Sigmoid colon (tissue), 7 donors: ENCODE measurements around the gene CDC6. TPM values are rescaled to one million over a fixed set of nuclear protein-coding genes. Genes with fewer than 3 reads are reported as not detected.

Experiments
- DNase-seq: peaks from one replicate; pipeline ENCODE4 v3.0.0-alpha.2; 2019
- H3K27ac ChIP-seq, 4 donors: fragments of 200-600 bp; sonication (generic); one replicate each; pipeline ENCODE4 v1.5.1; 2016 to 2019; ENCODE audit warnings: mild to moderate bottlenecking in 1 of 4
- H3K27me3 ChIP-seq, 3 donors: fragments of 200-600 bp; sonication (generic); one replicate each; pipeline ENCODE4 v1.5.1; 2019; ENCODE audit warnings: mild to moderate bottlenecking in 1 of 3
- H3K36me3 ChIP-seq, 4 donors: fragments of 200-600 bp; sonication (generic); one replicate each; pipeline ENCODE4 v1.5.1; 2016 to 2019
- H3K4me1 ChIP-seq, 4 donors: fragments of 200-600 bp; sonication (generic); one replicate each; pipeline ENCODE4 v1.5.1; 2017 to 2019
- H3K4me3 ChIP-seq, 4 donors: fragments of 200-600 bp; sonication (generic); one replicate each; pipeline ENCODE4 v1.5.1; 2017 to 2019; ENCODE audit warnings: mild to moderate bottlenecking in 2 of 4, moderate library complexity in 1 of 4
- H3K9me3 ChIP-seq, 4 donors: fragments of 200-600 bp in 3 of 4; sonication (generic) in 3 of 4; one replicate each; pipeline versions ENCODE4 v1.5.1 to v1.6.1; 2013 to 2019
- EP300 ChIP-seq, 4 donors: sonication (generic); formaldehyde crosslinking; IDR thresholded peaks; one replicate each; pipeline ENCODE4 v1.6.1; 2017; ENCODE audit warnings: antibody characterized with exemption in 4 of 4
- POLR2A ChIP-seq, 2 donors: fragments of 450-650 bp; IDR thresholded peaks; one replicate each; pipeline ENCODE4 v1.6.1; 2016; ENCODE audit warnings: antibody characterized with exemption in 2 of 2, mild to moderate bottlenecking in 2 of 2, moderate library complexity in 2 of 2
- POLR2AphosphoS5 ChIP-seq, 4 donors: sonication (generic); formaldehyde crosslinking; IDR thresholded peaks; one replicate each; pipeline ENCODE4 v1.6.1; 2017; ENCODE audit warnings: antibody characterized with exemption in 4 of 4
- WGBS, 2 donors: extraction: QIAGEN DNeasy Blood & Tissue Kit; methylation state at CpG; one replicate each; pipeline ENCODE4 v1.1.7; 2013; 5-methylcytosine and 5-hydroxymethylcytosine counted together
- intact Hi-C: fragments of 100-400 bp; cut with DNase I; formaldehyde crosslinking; loops from one replicate; pipeline ENCODE4 v1.15.1; 2023
- polyA plus RNA-seq, 3 donors: library from polyadenylated mRNA; stranded (reverse); fragments of 200-250 nt; gene quantifications; one replicate each; pipeline ENCODE4 v1.2.3, GENCODE V29; 2013
- total RNA-seq, 4 donors: library from RNA; depleted of rRNA; stranded (reverse); fragments of >200 nt; gene quantifications; one replicate each; pipeline ENCODE4 v1.1.0, GENCODE V29; 2016
- TF ChIP-seq, protein P1 (sequence below), 4 experiments: fragments of 450-650 bp in 3 of 4; fragments of 200-600 bp in 1 of 4; IDR thresholded peaks; one replicate each; pipeline ENCODE4 v1.5.1; 2016 to 2019; ENCODE audit warnings: antibody characterized with exemption in 4 of 4, mild to moderate bottlenecking in 3 of 4, moderate library complexity in 2 of 4
- donor health status: healthy with polysubstance abuse.
- donor health status: Bipolar disorder and iron deficiency.
- donor health status: healthy.

Gene CDC6
- total and polyA plus RNA-seq, 7 donors: 0.33 to 10.9 (median 1.9) TPM; not detected in 1

- Histone ChIP-seq H3K4me1 (peaks cover 0 to 98% (median 96%) of the 10 kb centered on the region in 4 donors), H3K27ac (peak overlapping the region; percentile 76 to 96 (median 84)), H3K36me3 (no peaks in the 10 kb centered on the region), H3K4me3 (no peak overlapping the region), H3K9me3 (no peaks in the 10 kb centered on the region), H3K27me3 (no peaks in the 10 kb centered on the region)
- 73 to 79% methylated on average over 7 of the region's 7 CpGs for WGBS, 2 donors
- peak; percentile 56 for DNase-seq
- intact Hi-C loops: no loop called here
- TF ChIP-seq POLR2AphosphoS5 (IDR thresholded peaks at IDR 0.05): no peak
- TF ChIP-seq POLR2A (IDR thresholded peaks at IDR 0.05): no peak
- TF ChIP-seq, protein P1, sequence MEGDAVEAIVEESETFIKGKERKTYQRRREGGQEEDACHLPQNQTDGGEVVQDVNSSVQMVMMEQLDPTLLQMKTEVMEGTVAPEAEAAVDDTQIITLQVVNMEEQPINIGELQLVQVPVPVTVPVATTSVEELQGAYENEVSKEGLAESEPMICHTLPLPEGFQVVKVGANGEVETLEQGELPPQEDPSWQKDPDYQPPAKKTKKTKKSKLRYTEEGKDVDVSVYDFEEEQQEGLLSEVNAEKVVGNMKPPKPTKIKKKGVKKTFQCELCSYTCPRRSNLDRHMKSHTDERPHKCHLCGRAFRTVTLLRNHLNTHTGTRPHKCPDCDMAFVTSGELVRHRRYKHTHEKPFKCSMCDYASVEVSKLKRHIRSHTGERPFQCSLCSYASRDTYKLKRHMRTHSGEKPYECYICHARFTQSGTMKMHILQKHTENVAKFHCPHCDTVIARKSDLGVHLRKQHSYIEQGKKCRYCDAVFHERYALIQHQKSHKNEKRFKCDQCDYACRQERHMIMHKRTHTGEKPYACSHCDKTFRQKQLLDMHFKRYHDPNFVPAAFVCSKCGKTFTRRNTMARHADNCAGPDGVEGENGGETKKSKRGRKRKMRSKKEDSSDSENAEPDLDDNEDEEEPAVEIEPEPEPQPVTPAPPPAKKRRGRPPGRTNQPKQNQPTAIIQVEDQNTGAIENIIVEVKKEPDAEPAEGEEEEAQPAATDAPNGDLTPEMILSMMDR (IDR thresholded peaks at IDR 0.05): no peak
- TF ChIP-seq EP300 (IDR thresholded peaks at IDR 0.05): no peak
Observed at GRCh38 chr17:40310882-40311391, 23.3 kb downstream of the CDC6 start.

DNA sequence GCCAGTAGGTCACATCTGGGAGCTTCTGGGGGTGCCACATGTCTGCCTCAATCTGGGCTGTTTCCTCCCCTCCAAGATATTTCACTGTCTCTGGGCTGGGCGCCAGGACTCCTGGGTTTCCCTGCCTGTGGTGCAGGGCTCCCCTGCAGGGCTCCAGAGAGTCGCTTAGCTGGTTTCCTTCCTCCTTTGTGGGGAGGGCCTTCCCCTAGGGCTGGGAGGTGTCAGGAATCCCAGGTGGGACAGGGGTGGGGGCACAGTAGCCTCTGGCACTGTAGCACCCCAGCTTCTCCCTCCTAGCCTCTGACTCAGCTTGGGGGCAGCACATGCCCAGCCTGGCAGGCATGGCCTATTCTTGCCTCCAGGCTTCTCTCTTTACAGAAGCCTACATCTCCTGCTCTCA is 23.9 kb downstream of the CDC6 start:
- peak; percentile 87 for DNase-seq
- no peaks in the 10 kb centered on the region for H3K27me3 ChIP-seq
- H3K4me1 ChIP-seq: peaks cover 0 to 100% (median 97%) of the 10 kb centered on the region in 4 donors
- H3K36me3 ChIP-seq: no peaks in the 10 kb centered on the region
- 26 to 31% methylated on average over 2 of the region's 2 CpGs for WGBS, 2 donors
- intact Hi-C loops: no loop called here
- TF ChIP-seq, protein P1 (IDR thresholded peaks at IDR 0.05): no peak
- TF ChIP-seq POLR2AphosphoS5 (IDR thresholded peaks at IDR 0.05): peak in 1 of 4 donors; percentile 7
- TF ChIP-seq EP300 (IDR thresholded peaks at IDR 0.05): no peak
- no peaks in the 10 kb centered on the region for H3K9me3 ChIP-seq
- H3K27ac ChIP-seq: peak overlapping the region; percentile 76 to 96 (median 84)
- no peak overlapping the region for H3K4me3 ChIP-seq

DNA sequence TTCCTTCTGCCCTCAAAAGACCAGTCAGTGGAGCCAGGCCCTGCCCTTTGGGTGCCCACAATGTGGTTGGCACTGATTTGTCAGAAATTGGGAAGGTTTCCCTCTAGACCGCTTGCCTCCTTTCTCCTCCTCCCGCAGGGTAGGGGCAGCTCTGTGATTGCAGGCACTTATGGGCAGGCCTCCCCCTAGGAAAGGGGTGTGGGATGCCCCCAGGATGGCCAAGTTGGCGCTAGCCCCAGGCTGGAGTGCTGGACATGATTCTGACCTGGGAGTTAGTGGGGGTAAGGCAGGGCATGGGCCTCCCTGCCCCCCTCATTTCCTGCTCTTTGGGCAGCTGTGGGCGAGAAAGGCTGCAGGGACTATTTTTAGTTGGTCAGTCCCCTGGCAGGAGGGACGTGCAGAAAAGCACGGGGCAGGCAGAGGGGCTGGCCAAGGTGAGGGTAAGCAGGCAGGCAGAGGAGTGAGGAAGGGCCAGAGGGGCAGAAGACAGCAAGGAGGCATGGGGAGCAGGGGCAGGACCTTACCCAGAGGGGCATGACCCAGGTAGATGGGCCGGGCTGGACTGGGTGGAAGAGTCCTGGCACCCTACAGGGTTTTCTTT is 24.6 kb downstream of the CDC6 start:
- H3K4me1 ChIP-seq: peaks cover 0 to 100% (median 97%) of the 10 kb centered on the region in 4 donors
- DNase-seq: peak; percentile 68
- no peaks in the 10 kb centered on the region for H3K36me3 ChIP-seq
- H3K4me3 ChIP-seq: no peak overlapping the region
- intact Hi-C loops: no loop called here
- H3K27me3 ChIP-seq: no peaks in the 10 kb centered on the region
- H3K27ac ChIP-seq: peak overlapping the region; percentile 76 to 96 (median 84)
- no peaks in the 10 kb centered on the region for H3K9me3 ChIP-seq
- 58 to 77% methylated on average over 7 of the region's 7 CpGs for WGBS, 2 donors
- TF ChIP-seq POLR2AphosphoS5 (IDR thresholded peaks at IDR 0.05): peak in 1 of 4 donors; percentile 56
- TF ChIP-seq POLR2A (IDR thresholded peaks at IDR 0.05): no peak
- TF ChIP-seq, protein P1 (IDR thresholded peaks at IDR 0.05): no peak
- TF ChIP-seq EP300 (IDR thresholded peaks at IDR 0.05): peak in 1 of 4 donors; percentile 41

- Histone ChIP-seq H3K9me3 (no peaks in the 10 kb centered on the region), H3K4me1 (peaks cover 0 to 98% (median 94%) of the 10 kb centered on the region in 4 donors), H3K27ac (peak overlapping the region; percentile 76 to 96 (median 84)), H3K36me3 (no peaks in the 10 kb centered on the region), H3K4me3 (no peak overlapping the region), H3K27me3 (no peaks in the 10 kb centered on the region)
- WGBS, 2 donors: 76 to 77% methylated on average over 4 of the region's 4 CpGs
- peak; percentile 58 for DNase-seq
- TF ChIP-seq EP300 (IDR thresholded peaks at IDR 0.05): no peak
- intact Hi-C loops: no loop called here
Observed at GRCh38 chr17:40312893-40313667, 25.4 kb downstream of the CDC6 start.
